DMS114 treated with DMSO at 0.1 percent for 48 hours (cell line): Measurements from ENCODE around the gene CXCL9.
"Not testable (repeated sequence)": the region's sequence is repeated elsewhere in the genome, so short reads cannot be mapped to it uniquely, and the experiment has no call there.

Source experiments
- DNase-seq: peaks from one replicate; lab custom pipeline; 2025; ENCODE audit not compliant: unreplicated experiment; lab: John Stamatoyannopoulos, UW

Gene CXCL9

GRCh38 chr4:76012388-76012801 lies 5.1 kb upstream of the CXCL9 start:
- DNase-seq, result no peak

- no peak for DNase-seq
These were observed 4.5 kb upstream of the CXCL9 start for GRCh38 chr4:76011700-76012387.

- DNase-seq, result no peak
These were observed 3.8 kb upstream of the CXCL9 start for GRCh38 chr4:76011018-76011670.

GRCh38 chr4:76010576-76010975 lies 3.3 kb upstream of the CXCL9 start:
- no peak for DNase-seq

- no peak for DNase-seq
These were observed 2.0 kb upstream of the CXCL9 start for GRCh38 chr4:76009311-76009710.

- DNase-seq, result no peak
These were observed 3.7 kb downstream of the CXCL9 start for GRCh38 chr4:76003620-76004019.

GRCh38 chr4:76003035-76003434 lies 4.3 kb downstream of the CXCL9 start:
- no peak for DNase-seq

GRCh38 chr4:76002176-76002575 lies 5.1 kb downstream of the CXCL9 start:
- no peak for DNase-seq

GRCh38 chr4:76001700-76002099 lies 5.6 kb downstream of the CXCL9 start:
- DNase-seq, result no peak

GRCh38 chr4:76000279-76000678 lies 7.0 kb downstream of the CXCL9 start:
- DNase-seq, result no peak

GRCh38 chr4:75998525-75999147 lies 8.7 kb downstream of the CXCL9 start:
- DNase-seq, result not testable (repeated sequence)

GRCh38 chr4:75997946-75998345 lies 9.4 kb downstream of the CXCL9 start:
- no peak for DNase-seq

GRCh38 chr4:75997081-75997480 lies 10.2 kb downstream of the CXCL9 start:
- no peak for DNase-seq

- no peak for DNase-seq
These were observed 11.6 kb downstream of the CXCL9 start for GRCh38 chr4:75995727-75996126.

- DNase-seq, result no peak
These were observed 14.8 kb downstream of the CXCL9 start for GRCh38 chr4:75992462-75992861.

GRCh38 chr4:75989846-75990528 lies 17.3 kb downstream of the CXCL9 start:
- DNase-seq, result no peak

GRCh38 chr4:75985116-75985515 lies 22.2 kb downstream of the CXCL9 start:
- DNase-seq, result no peak

- DNase-seq, result no peak
These were observed 26.7 kb downstream of the CXCL9 start for GRCh38 chr4:75980576-75980975.

GRCh38 chr4:75976177-75976576 lies 31.1 kb downstream of the CXCL9 start:
- no peak for DNase-seq

GRCh38 chr4:75973766-75974165 lies 33.5 kb downstream of the CXCL9 start:
- DNase-seq, result peak; percentile 45

GRCh38 chr4:75968084-75968483 lies 39.2 kb downstream of the CXCL9 start:
- DNase-seq, result no peak

GRCh38 chr4:75963558-75963957 lies 43.8 kb downstream of the CXCL9 start:
- DNase-seq, result no peak
